Activated T-helper 2 cell treated with anti-CD3 and anti-CD28 coated beads, Interferon-gamma antibody, Interleukin-2, Interleukin-4, amounts not matched to agents 10 μg/mL and 5 μg/mL and 100 μg/mL, durations not matched to agents 14 hours and 24 hours and 36 hours (primary cell): ENCODE measurements around the gene ZNF397. TPM values are rescaled to one million over a fixed set of nuclear protein-coding genes. Genes with fewer than 3 reads are reported as not detected.

ENCODE experiments used
- DNase-seq: peaks from one replicate; pipeline ENCODE4 v3.0.0; 2021; ENCODE audit warnings: low spot score
- H3K27ac Mint-ChIP-seq: one replicate; pipeline ENCODE4 v1.8.0; 2021; ENCODE audit warnings: mixed read lengths
- H3K27me3 Mint-ChIP-seq: one replicate; pipeline ENCODE4 v1.8.0; 2021; ENCODE audit warnings: low read depth, mixed read lengths
- H3K36me3 Mint-ChIP-seq: one replicate; pipeline ENCODE4 v1.8.0; 2021; ENCODE audit warnings: low read depth, mixed read lengths
- H3K4me1 Mint-ChIP-seq: one replicate; pipeline ENCODE4 v1.8.0; 2021; ENCODE audit warnings: low read depth, mixed read lengths
- H3K4me3 Mint-ChIP-seq: one replicate; pipeline ENCODE4 v1.8.0; 2021; ENCODE audit warnings: low read depth, mild to moderate bottlenecking, moderate library complexity, mixed read lengths
- H3K9me3 Mint-ChIP-seq: one replicate; pipeline ENCODE4 v1.8.0; 2021; ENCODE audit warnings: mixed read lengths
- intact Hi-C: fragments of 100-400 bp; cut with micrococcal nuclease; formaldehyde crosslinking; loops from one replicate; pipeline ENCODE4 v1.15.1; 2023
- total RNA-seq: library from RNA; stranded (reverse); gene quantifications from 2 replicates; pipeline ENCODE4 v1.2.3, GENCODE V29; 2022

Gene ZNF397
- total RNA-seq, 1 donor from 2014 or later: 14.6 TPM

DNA sequence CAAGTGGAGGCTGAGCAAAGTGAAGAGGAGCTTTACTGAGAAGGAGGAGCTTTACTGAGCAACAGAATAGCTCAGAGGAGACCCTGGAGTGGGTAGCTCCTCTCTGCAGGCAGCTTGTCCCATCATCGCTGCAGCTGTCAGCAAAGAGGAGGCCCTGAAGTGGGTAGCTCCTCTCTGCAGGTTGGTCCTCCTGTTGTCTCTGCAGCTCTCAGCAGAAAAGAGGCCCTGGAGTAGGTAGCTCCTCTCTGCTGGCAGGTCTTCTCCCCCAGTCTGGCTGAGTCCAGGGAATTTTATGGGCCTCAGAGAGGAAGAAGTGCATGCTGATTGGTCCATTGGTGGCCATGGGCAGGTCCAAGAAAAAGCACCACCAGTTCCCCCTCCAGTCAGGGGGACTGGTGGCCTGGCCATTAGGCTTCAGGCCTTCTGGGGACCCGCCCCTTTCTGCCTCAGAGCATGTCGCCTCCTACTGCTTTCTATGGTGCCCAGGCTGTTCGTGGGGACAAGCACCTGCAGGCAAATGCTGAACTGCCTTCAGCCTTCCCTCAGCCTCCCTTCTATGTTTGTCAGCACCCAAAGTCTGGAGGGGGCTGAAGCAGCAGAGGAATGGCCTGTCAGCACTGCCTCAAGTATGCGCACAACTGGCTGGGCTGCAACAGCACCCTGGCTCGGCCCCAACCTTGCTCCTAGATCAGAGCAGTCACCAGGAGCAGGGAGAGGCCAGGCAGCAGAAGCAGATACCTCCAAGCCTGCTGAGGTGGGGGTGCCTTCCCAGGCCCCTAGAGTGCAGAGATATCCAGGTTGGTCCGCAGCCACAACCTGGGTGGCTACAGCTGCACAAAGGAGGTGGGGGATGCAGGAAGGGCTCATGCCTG, 43.3 kb downstream of the ZNF397 start:
- H3K9me3 Mint-ChIP-seq: peaks cover 69% of the 10 kb centered on the region
- H3K4me3 Mint-ChIP-seq: no peak overlapping the region
- H3K27ac Mint-ChIP-seq: no peak overlapping the region
- peaks cover 88% of the 10 kb centered on the region for H3K36me3 Mint-ChIP-seq
- no peaks in the 10 kb centered on the region for H3K27me3 Mint-ChIP-seq
- intact Hi-C loops: no loop called here
- H3K4me1 Mint-ChIP-seq: peaks cover 8% of the 10 kb centered on the region
- DNase-seq: no peak

DNA sequence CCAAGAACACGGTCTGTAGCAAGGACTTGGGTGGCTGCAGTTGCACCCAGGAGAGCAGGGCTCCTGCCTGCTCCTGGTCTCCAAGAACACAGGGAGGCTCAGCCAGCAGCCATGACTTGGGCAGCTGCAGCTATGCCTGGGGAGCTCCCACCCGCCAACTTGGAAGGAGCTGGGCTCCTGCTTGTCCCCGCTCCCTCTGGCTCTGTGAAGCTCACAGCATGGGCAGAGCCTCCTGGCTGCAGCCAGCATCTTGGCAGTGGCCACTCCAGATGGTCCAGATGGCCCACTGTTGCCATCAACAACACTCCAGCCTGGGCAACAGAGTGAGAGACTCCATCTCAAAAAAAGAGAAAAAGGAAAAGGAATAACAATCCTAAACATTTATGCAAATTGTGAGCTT, 44.0 kb downstream of the ZNF397 start:
- Mint-ChIP-seq H3K36me3 (peaks cover 87% of the 10 kb centered on the region), H3K9me3 (peaks cover 64% of the 10 kb centered on the region), H3K4me3 (no peak overlapping the region), H3K27ac (no peak overlapping the region), H3K4me1 (peaks cover 13% of the 10 kb centered on the region), H3K27me3 (no peaks in the 10 kb centered on the region)
- DNase-seq: no peak
- intact Hi-C loops: no loop called here

DNA sequence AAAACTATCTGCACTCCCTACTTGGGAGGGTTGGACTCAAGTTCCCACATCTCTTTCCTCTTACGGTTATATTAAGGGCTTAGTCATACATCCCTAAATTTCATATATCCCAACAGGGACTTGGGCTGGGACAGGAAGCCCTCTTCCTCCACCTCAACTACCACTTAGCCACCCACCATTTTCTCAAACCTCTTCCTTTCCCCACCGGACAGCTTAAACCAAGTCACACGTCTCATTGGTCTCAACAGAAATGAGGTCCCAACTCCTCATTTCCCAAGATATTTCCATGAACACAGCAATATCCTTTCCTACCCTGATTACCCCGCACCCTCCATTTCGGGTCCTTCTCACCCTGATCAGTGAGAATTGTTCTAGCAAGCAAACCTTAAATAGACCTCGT, 48.5 kb downstream of the ZNF397 start:
- no peak for DNase-seq

DNA sequence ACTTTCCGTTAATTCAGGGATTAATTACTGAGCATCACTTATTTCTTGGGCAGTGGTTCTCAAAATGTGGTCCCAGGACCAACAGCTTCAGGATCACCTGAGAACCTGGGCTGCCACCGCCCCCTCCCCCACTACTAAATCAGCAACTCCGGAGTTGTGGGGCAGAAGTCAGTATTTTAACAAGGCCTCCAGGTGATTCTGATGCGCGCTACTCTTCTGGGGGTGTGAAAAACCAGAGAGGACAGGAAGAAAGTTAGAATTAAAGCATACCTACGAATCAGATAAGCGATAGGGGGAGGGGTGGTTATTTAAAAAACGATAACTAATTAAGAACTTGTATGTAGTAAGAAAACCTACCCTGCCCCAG, 48.9 kb downstream of the ZNF397 start:
- intact Hi-C loops: loop anchor here (1.0 to 5.0 kb wide), 5 partner anchors 49 to 683 kb away; partner anchors contain the start of genes INO80C, MAPRE2, RMP24 and ZNF24
- Mint-ChIP-seq H3K27me3 (no peaks in the 10 kb centered on the region), H3K4me3 (peak overlapping the region; percentile 98), H3K27ac (peak overlapping the region; percentile 94), H3K36me3 (peaks cover 83% of the 10 kb centered on the region), H3K9me3 (peaks cover 35% of the 10 kb centered on the region), H3K4me1 (peaks cover 29% of the 10 kb centered on the region)
- DNase-seq: no peak

More for the DNA sequence above, 48.5 kb downstream of the ZNF397 start:
- peak overlapping the region; percentile 98 for H3K4me3 Mint-ChIP-seq
- peaks cover 33% of the 10 kb centered on the region for H3K9me3 Mint-ChIP-seq
- H3K27me3 Mint-ChIP-seq: no peaks in the 10 kb centered on the region
- peaks cover 29% of the 10 kb centered on the region for H3K4me1 Mint-ChIP-seq
- peak overlapping the region; percentile 94 for H3K27ac Mint-ChIP-seq
- peaks cover 80% of the 10 kb centered on the region for H3K36me3 Mint-ChIP-seq
- intact Hi-C loops: no loop called here

DNA sequence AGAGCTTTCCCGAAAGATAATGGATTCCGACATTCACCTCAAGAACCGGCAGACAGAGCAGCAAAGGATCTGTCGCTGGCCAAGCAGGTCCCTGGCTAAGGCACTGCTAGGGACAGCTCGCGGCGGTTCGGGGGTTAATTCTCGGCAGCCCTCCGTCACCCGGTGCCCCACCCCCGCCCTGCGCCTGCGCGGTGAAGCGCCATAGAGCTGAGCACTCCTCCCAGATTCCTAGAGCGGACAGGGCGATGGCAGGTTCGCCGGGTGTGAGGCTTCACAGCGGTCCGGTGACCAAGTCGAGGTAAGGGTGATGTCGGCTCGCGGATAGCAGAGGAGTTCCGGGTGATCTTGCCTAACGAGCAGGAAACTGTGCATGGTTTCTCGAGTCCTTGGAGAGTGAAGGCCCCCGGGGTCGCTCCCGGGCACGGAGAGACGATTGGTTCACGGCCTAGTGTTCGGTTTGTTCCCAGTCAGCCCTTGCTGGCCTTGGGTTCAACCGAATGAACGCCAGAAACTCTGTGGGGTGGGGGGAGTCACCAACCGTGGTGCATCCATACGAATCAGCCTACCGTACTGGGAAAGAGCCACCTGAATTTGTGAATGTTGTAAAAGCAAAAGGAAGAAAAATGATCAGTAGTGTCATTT, 49.4 kb downstream of the ZNF397 start, which contains the start of gene ZSCAN30:
Gene ZSCAN30 (minus strand): TSS at position 136 of the 642 bp plus-strand sequence. CDS start 25,877 bp downstream, outside the sequence.
- peak within 1 kb of the TSS; percentile 98 for H3K4me3 Mint-ChIP-seq
- H3K27me3 Mint-ChIP-seq: no peaks in the 10 kb centered on the region
- peaks cover 84% of the 10 kb centered on the region for H3K36me3 Mint-ChIP-seq
- peaks cover 29% of the 10 kb centered on the region for H3K4me1 Mint-ChIP-seq
- DNase-seq: peak; percentile 93
- H3K9me3 Mint-ChIP-seq: peaks cover 33% of the 10 kb centered on the region
- H3K27ac Mint-ChIP-seq: peak within 1 kb of the TSS; percentile 94
- intact Hi-C loops: loop anchor here (1.0 to 5.0 kb wide), 5 partner anchors 50 to 682 kb away; partner anchors contain the start of genes INO80C, MAPRE2, RMP24 and ZNF24

DNA sequence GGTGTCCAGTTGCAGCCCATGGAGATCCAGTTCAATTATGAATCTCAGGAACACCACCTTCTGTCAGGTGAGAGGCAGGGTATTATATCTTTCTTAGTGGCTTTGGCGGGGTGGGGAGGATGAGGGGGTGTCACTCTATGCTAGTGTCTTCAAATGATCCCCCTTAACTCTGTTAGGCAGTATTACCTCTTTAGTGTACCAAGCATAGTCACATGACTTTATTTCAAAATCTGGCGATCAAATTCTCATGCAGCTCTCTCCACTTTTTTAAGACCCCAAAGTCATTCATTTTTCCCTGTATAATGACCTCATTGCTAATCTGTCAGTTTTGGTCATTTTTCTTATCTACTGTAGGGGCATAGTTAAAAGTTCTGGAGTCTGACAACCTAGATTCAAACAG, 50.3 kb downstream of the ZNF397 start:
- Mint-ChIP-seq H3K4me3 (peak overlapping the region; percentile 98), H3K4me1 (peaks cover 29% of the 10 kb centered on the region), H3K27ac (peak overlapping the region; percentile 94), H3K27me3 (no peaks in the 10 kb centered on the region), H3K36me3 (peaks cover 85% of the 10 kb centered on the region), H3K9me3 (peaks cover 33% of the 10 kb centered on the region)
- DNase-seq: no peak
- intact Hi-C loops: loop anchor here (5.0 kb wide), 2 partner anchors 206 to 249 kb away; partner anchors contain the start of genes INO80C and MAPRE2

DNA sequence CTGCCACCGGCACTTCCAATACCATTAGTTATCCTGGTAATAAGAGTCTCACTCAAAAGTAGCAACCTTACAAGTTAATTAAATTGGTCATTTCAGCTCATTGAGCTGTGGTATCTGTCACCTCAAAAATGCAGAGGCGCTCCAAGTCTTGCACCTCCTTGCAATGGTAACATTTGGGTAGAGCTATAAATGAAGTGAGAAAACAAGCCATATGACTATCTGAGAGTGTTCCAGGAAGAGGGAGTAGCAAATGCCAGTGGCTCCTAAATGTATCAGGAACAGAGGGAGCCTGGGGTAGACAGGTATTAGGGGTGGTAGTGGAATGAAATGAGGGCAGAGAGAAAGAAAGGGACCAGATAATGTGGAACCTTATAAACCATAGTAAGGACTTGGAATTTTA, 55.2 kb downstream of the ZNF397 start:
- Mint-ChIP-seq H3K36me3 (peaks cover 94% of the 10 kb centered on the region), H3K4me3 (no peak overlapping the region), H3K4me1 (peaks cover 12% of the 10 kb centered on the region), H3K27ac (no peak overlapping the region), H3K27me3 (no peaks in the 10 kb centered on the region), H3K9me3 (peaks cover 51% of the 10 kb centered on the region)
- intact Hi-C loops: no loop called here
- DNase-seq: no peak

DNA sequence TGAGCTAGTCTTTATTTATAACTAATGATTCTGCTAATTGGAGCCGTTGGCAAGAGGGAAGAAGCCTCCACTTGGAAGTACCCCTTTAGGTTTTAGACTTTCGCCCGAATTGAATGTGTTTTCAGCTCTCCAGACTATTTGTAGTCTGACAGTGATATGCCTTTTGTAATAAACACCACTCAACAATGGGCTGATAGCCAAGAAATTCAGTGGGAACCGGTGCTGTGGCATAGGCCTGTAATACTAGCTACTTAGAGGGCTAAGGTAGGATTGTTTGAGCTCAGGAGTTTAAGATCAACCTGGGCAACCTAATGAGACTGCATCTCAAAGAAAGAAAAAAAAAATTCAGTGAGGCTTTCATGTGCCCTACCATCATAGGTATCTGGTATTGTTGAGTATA, 62.8 kb downstream of the ZNF397 start:
- H3K9me3 Mint-ChIP-seq: peaks cover 89% of the 10 kb centered on the region
- H3K4me1 Mint-ChIP-seq: no peaks in the 10 kb centered on the region
- H3K36me3 Mint-ChIP-seq: peaks cover 94% of the 10 kb centered on the region
- intact Hi-C loops: no loop called here
- H3K27me3 Mint-ChIP-seq: no peaks in the 10 kb centered on the region
- H3K4me3 Mint-ChIP-seq: no peak overlapping the region
- no peak overlapping the region for H3K27ac Mint-ChIP-seq
- DNase-seq: no peak

DNA sequence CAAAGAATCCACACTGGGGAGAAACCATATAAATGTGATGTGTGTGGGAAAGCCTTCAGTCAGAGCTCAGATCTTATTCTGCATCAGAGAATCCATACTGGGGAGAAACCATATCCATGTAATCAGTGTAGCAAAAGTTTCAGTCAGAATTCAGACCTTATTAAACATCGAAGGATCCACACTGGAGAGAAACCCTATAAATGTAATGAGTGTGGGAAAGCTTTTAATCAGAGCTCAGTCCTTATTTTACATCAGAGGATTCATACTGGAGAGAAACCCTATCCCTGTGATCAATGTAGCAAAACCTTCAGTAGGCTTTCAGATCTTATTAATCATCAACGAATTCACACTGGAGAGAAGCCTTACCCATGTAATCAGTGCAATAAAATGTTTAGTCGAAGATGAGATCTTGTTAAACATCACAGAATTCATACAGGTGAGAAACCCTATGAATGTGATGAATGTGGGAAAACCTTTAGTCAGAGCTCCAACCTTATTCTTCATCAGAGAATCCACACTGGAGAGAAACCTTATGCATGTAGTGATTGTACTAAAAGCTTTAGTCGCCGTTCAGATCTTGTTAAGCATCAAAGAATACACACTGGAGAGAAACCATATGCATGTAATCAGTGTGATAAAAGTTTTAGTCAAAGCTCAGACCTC, 65.9 kb downstream of the ZNF397 start:
- Mint-ChIP-seq H3K9me3 (peaks cover 90% of the 10 kb centered on the region), H3K27ac (no peak overlapping the region), H3K4me3 (no peak overlapping the region), H3K36me3 (peaks cover 68% of the 10 kb centered on the region), H3K27me3 (no peaks in the 10 kb centered on the region), H3K4me1 (no peaks in the 10 kb centered on the region)
- intact Hi-C loops: no loop called here
- DNase-seq: no peak

Other genes starting within 250 kb of the ZNF397 start
- gene MAPRE2, start 199.6 kb upstream of the ZNF397 start, total RNA-seq: 42.7 and 44.6 TPM in 2 replicates
- 15.5 and 19.9 TPM in 2 replicates for gene ZSCAN30, start 49.2 kb downstream of the ZNF397 start, total RNA-seq
- 46.0 and 51.5 TPM in 2 replicates for gene ZNF24, start 103.4 kb downstream of the ZNF397 start, total RNA-seq
- gene ZNF396, start 136.3 kb downstream of the ZNF397 start, total RNA-seq: 0.25 and 0.32 TPM in 2 replicates